Body of pancreas (tissue), 4 donors: ENCODE measurements around the gene WDR26. TPM values are rescaled to one million over a fixed set of nuclear protein-coding genes. Genes with fewer than 3 reads are reported as not detected.
"Not testable (repeated sequence)": the region's sequence is repeated elsewhere in the genome, so short reads cannot be mapped to it uniquely, and the experiment has no call there.

Experiments used
- ATAC-seq: fragments of 150-250 bp; one replicate; pipeline ENCODE4 v1.9.1; 2016
- DNase-seq, 4 donors: peaks; one replicate each; pipeline ENCODE4 v3.0.0-alpha.2; 2019
- H3K27ac ChIP-seq, 4 donors: fragments of 200-600 bp; sonication (generic); 1 replicate in 3 of 4; 2 replicates in 1 of 4; pipeline versions ENCODE4 v1.5.1 to v1.6.1; 2016 to 2019; ENCODE audit warnings: mild to moderate bottlenecking in 1 of 4, mixed read lengths in 1 of 4, moderate library complexity in 1 of 4
- H3K27me3 ChIP-seq, 2 donors: fragments of 200-600 bp; sonication (generic); one replicate each; pipeline ENCODE4 v1.6.0; 2016; ENCODE audit warnings: mild to moderate bottlenecking in 1 of 2
- H3K36me3 ChIP-seq, 2 donors: fragments of 200-600 bp; sonication (generic); replicated peaks in 1 of 2; 2 replicates each; pipeline ENCODE4 v1.5.1; 2016; ENCODE audit warnings: low read depth in 2 of 2; ENCODE audit not compliant: insufficient read depth in 1 of 2
- H3K4me1 ChIP-seq: fragments of 200-600 bp; sonication (generic); one replicate; pipeline ENCODE4 v1.6.0; 2016
- H3K4me3 ChIP-seq, 2 donors: fragments of 200-600 bp; sonication (generic); 1 replicate in 1 of 2; 2 replicates in 1 of 2; pipeline ENCODE4 v1.5.1; 2016 to 2019
- H3K9me3 ChIP-seq, 3 donors: fragments of 200-600 bp; sonication (generic); 1 replicate in 2 of 3; 2 replicates in 1 of 3; pipeline ENCODE4 v1.5.1; 2016
- CTCF ChIP-seq, 7 experiments: fragments of 450-650 bp in 4 of 7; fragments of 200-600 bp in 3 of 7; sonication (generic) in 3 of 7; IDR thresholded peaks; one replicate each; pipeline ENCODE4 v1.5.1; 2016 to 2019; ENCODE audit warnings: antibody characterized with exemption in 7 of 7
- POLR2A ChIP-seq, 3 donors: fragments of 450-650 bp; IDR thresholded peaks; one replicate each; pipeline ENCODE4 v1.6.1; 2016; ENCODE audit warnings: antibody characterized with exemption in 3 of 3, mild to moderate bottlenecking in 2 of 3
- WGBS, 2 donors: methylation state at CpG; one replicate each; pipeline ENCODE4 v1.1.5; 2017; 5-methylcytosine and 5-hydroxymethylcytosine counted together
- intact Hi-C: fragments of 100-400 bp; cut with DNase I; formaldehyde crosslinking; loops from one replicate; pipeline ENCODE4 v1.15.1; 2023
- total RNA-seq, 2 donors: library from RNA; depleted of rRNA; stranded (reverse); fragments of >200 nt; gene quantifications; one replicate each; pipeline ENCODE4 v1.1.0, GENCODE V29; 2016

Gene WDR26
- total RNA-seq, 2 donors from 2014 or later, result 29.3 to 49.3 TPM

- H3K27ac ChIP-seq, result no peak overlapping the region
- no peak overlapping the region for H3K4me3 ChIP-seq
- no peaks in the 10 kb centered on the region for H3K36me3 ChIP-seq
- intact Hi-C loops, result no loop called here
- peaks cover 0 to 15% (median 0%) of the 10 kb centered on the region in 3 donors for H3K9me3 ChIP-seq
- H3K4me1 ChIP-seq, result no peaks in the 10 kb centered on the region
- TF ChIP-seq CTCF (IDR thresholded peaks at IDR 0.05), result no peak
- no peak for TF ChIP-seq POLR2A (IDR thresholded peaks at IDR 0.05)
- ATAC-seq, result no peak
- DNase-seq, result no peak
- no peaks in the 10 kb centered on the region for H3K27me3 ChIP-seq
- WGBS, 2 donors, result 83 to 88% methylated on average over 2 of the region's 2 CpGs
These were observed 86.5 kb downstream of the WDR26 start for GRCh38 chr1:224348137-224348536.

GRCh38 chr1:224343679-224344078, 90.9 kb downstream of the WDR26 start:
- TF ChIP-seq CTCF (IDR thresholded peaks at IDR 0.05) (no peak), POLR2A (IDR thresholded peaks at IDR 0.05) (no peak)
- WGBS, 2 donors, result 31 to 34% methylated on average over 3 of the region's 3 CpGs
- peaks cover 11% of the 10 kb centered on the region for H3K4me1 ChIP-seq

GRCh38 chr1:224340453-224341384, 93.9 kb downstream of the WDR26 start:
- intact Hi-C loops, H3K27me3 ChIP-seq, H3K36me3 ChIP-seq: not testable (repeated sequence)
- H3K27ac ChIP-seq, result peak overlapping the region; percentile 37 to 65 (median 46)
- TF ChIP-seq POLR2A (IDR thresholded peaks at IDR 0.05), result peak; percentile 62 to 87 (median 72)
- ATAC-seq (peak; percentile 87), DNase-seq (peak; percentile 58 to 68 (median 63))
- peaks cover 11% of the 10 kb centered on the region for H3K4me1 ChIP-seq
- H3K9me3 ChIP-seq, result peaks cover 0 to 16% (median 3%) of the 10 kb centered on the region in 3 donors
- peak overlapping the region; percentile 48 to 63 for H3K4me3 ChIP-seq
- 3% methylated on average over 18 to 32 of the region's 36 CpGs for WGBS, 2 donors

More at GRCh38 chr1:224343679-224344078, 90.9 kb downstream of the WDR26 start:
- no peak for ATAC-seq
- Histone ChIP-seq H3K9me3 (peaks cover 0 to 16% (median 3%) of the 10 kb centered on the region in 3 donors), H3K4me3 (no peak overlapping the region), H3K27ac (no peak overlapping the region), H3K27me3 (no peaks in the 10 kb centered on the region), H3K36me3 (no peaks in the 10 kb centered on the region)
- no peak for DNase-seq
- intact Hi-C loops, result no loop called here

GRCh38 chr1:224339442-224340033, 95.1 kb downstream of the WDR26 start:
- Histone ChIP-seq H3K27me3 (no peaks in the 10 kb centered on the region), H3K4me1 (peaks cover 11% of the 10 kb centered on the region), H3K27ac (no peak overlapping the region), H3K36me3 (no peaks in the 10 kb centered on the region), H3K9me3 (peaks cover 0 to 15% (median 3%) of the 10 kb centered on the region in 3 donors), H3K4me3 (no peak overlapping the region)
- DNase-seq (no peak), ATAC-seq (no peak)
- TF ChIP-seq CTCF (IDR thresholded peaks at IDR 0.05) (no peak), POLR2A (IDR thresholded peaks at IDR 0.05) (no peak)
- intact Hi-C loops, result loop anchor here (10.0 kb wide), 1 partner anchor 225 kb away; the partner anchor contains the start of gene FBXO28
- WGBS, 2 donors, result 43 to 70% methylated on average over 2 of the region's 4 CpGs
